Suprapubic skin (tissue), 3 donors: ENCODE results near the gene TRMU.

ENCODE experiments used
- CTCF ChIP-seq, 2 donors: fragments of 200-600 bp in 1 of 2; fragments of 450-650 bp in 1 of 2; sonication (generic) in 1 of 2; IDR thresholded peaks; one replicate each; pipeline ENCODE4 v1.5.1; 2016 to 2019; ENCODE audit warnings: antibody characterized with exemption in 2 of 2, mild to moderate bottlenecking in 1 of 2, moderate library complexity in 1 of 2
- POLR2A ChIP-seq, 2 donors: fragments of 450-650 bp; IDR thresholded peaks; one replicate each; pipeline ENCODE4 v1.6.1; 2017; ENCODE audit warnings: antibody characterized with exemption in 2 of 2, mild to moderate bottlenecking in 2 of 2, moderate library complexity in 2 of 2

GRCh38 chr22:46397951-46398350 is 62.4 kb downstream of the TRMU start:
- TF ChIP-seq CTCF (IDR thresholded peaks at IDR 0.05) (no peak), POLR2A (IDR thresholded peaks at IDR 0.05) (no peak)
